Measurements from ENCODE around the gene ROBO1. TPM values are rescaled to one million over a fixed set of nuclear protein-coding genes. Genes with fewer than 3 reads are reported as not detected.
A peak's percentile ranks its signal among the peaks of the same experiment; 100 is the strongest.

The ROBO1 gene
- total RNA-seq, 1 donor: 69.8 TPM

DNA sequence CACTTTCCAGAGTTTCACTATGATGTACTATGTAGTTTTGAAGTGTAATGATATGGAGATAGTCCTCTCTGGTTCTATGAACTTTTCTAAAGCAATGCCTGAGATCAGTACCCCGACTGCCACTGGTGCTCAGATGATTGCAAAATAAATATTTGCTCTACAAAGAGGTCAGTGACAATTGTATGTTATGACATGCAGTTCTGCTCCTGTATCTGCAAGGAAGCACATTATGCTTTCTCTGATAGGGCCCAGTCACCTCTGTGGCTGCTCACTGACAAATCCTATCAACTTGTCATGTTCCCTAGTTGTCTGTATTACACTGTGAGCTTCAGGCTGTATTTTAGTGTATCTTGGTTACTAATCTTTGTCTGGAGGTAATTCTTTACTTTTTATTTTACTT lies 362.6 kb downstream of the ROBO1 start:
- Histone ChIP-seq H3K36me3 (ENCODE audit: insufficient read depth, low read length) (no peaks in the 10 kb centered on the region), H4K20me1 (ENCODE audit: insufficient read depth, low read length) (no peaks in the 10 kb centered on the region), H3K27me3 (ENCODE audit: insufficient read depth, low read length) (no peaks in the 10 kb centered on the region), H3K4me1 (ENCODE audit: insufficient read depth, low read length) (no peaks in the 10 kb centered on the region), H3K79me2 (ENCODE audit: insufficient read depth, low read length) (no peaks in the 10 kb centered on the region), H3K9me3 (ENCODE audit: low read depth, low read length) (no peaks in the 10 kb centered on the region), H3K4me2 (ENCODE audit: insufficient read depth, low read length) (no peak overlapping the region), H2AFZ (ENCODE audit: low read length) (no peak overlapping the region), H3K27ac (ENCODE audit: low read depth, low read length) (no peak overlapping the region), H3K4me3 (ENCODE audit: insufficient read depth, low read length) (no peak overlapping the region)
- no peak for DNase-seq (ENCODE audit: insufficient read length, low spot score, missing footprints)
- TF ChIP-seq, protein P1, sequence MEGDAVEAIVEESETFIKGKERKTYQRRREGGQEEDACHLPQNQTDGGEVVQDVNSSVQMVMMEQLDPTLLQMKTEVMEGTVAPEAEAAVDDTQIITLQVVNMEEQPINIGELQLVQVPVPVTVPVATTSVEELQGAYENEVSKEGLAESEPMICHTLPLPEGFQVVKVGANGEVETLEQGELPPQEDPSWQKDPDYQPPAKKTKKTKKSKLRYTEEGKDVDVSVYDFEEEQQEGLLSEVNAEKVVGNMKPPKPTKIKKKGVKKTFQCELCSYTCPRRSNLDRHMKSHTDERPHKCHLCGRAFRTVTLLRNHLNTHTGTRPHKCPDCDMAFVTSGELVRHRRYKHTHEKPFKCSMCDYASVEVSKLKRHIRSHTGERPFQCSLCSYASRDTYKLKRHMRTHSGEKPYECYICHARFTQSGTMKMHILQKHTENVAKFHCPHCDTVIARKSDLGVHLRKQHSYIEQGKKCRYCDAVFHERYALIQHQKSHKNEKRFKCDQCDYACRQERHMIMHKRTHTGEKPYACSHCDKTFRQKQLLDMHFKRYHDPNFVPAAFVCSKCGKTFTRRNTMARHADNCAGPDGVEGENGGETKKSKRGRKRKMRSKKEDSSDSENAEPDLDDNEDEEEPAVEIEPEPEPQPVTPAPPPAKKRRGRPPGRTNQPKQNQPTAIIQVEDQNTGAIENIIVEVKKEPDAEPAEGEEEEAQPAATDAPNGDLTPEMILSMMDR (IDR thresholded peaks at IDR 0.05; ENCODE audit: extremely low read depth, low read depth, low read length): no peak

DNA sequence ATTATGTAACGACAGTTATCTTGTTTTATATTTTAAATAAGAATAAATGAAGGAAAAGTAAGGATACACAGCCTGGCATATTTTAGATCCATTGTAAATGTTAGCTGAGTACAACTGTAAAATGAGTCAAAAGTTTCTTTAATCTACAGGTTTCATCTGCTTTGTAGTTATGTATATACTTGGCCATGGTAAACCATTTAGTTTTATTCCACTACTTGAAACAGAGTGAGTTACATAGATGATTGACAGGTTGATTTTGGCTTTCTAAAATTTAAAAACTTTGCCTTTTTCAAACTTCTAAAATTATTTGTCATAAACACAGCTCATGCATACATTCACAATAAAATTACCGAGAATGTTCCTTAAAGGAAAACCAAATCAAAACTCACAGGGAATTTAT lies 371.2 kb downstream of the ROBO1 start:
- Histone ChIP-seq H3K79me2 (ENCODE audit: insufficient read depth, low read length) (no peaks in the 10 kb centered on the region), H3K4me3 (ENCODE audit: insufficient read depth, low read length) (no peak overlapping the region), H3K4me2 (ENCODE audit: insufficient read depth, low read length) (no peak overlapping the region), H3K27ac (ENCODE audit: low read depth, low read length) (no peak overlapping the region), H4K20me1 (ENCODE audit: insufficient read depth, low read length) (no peaks in the 10 kb centered on the region), H3K27me3 (ENCODE audit: insufficient read depth, low read length) (no peaks in the 10 kb centered on the region), H3K9me3 (ENCODE audit: low read depth, low read length) (no peaks in the 10 kb centered on the region), H3K36me3 (ENCODE audit: insufficient read depth, low read length) (no peaks in the 10 kb centered on the region), H3K4me1 (ENCODE audit: insufficient read depth, low read length) (no peaks in the 10 kb centered on the region), H2AFZ (ENCODE audit: low read length) (no peak overlapping the region)
- TF ChIP-seq, protein P1 (IDR thresholded peaks at IDR 0.05; ENCODE audit: extremely low read depth, low read depth, low read length): no peak
- peak; percentile 50 for DNase-seq (ENCODE audit: insufficient read length, low spot score, missing footprints)

DNA sequence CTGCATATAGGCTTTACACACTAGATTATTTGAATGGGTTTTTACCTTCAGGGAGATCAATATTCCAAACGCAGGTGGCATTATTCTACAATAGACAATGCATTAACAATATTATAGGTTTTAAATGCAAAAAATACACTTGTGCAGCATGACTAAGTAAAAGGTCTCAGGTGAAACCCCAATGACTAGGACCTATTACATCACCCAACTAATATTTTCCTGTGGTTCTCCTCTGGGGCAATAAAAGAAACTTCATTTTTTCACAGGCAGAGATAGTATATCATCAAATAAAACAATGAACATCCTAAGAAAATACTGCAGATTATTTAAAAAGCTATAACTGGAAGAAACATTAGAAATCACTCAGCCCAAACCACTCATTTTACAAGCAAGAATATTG lies 375.3 kb downstream of the ROBO1 start:
- TF ChIP-seq, protein P1 (IDR thresholded peaks at IDR 0.05; ENCODE audit: extremely low read depth, low read depth, low read length): no peak

DNA sequence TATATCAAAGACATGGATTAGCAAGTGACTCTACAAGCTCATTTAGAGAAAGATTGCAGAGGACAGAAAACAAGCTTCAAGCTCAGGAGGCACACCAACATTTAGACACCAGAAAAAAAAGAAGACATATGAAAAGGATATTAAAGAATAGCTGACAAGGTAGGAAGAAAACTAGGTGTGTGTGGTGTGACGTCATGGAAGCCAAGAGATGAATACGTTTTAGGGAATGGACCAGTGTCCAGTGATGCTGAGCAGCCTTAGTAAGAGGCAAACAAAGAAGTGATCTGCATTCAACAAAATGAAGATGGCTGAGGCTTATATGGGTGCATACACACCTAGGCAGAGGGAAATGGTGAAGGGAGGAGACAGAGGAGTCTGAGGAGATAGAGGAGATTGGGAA lies 377.4 kb downstream of the ROBO1 start:
- Histone ChIP-seq H3K27me3 (ENCODE audit: insufficient read depth, low read length) (no peaks in the 10 kb centered on the region), H3K36me3 (ENCODE audit: insufficient read depth, low read length) (no peaks in the 10 kb centered on the region), H2AFZ (ENCODE audit: low read length) (no peak overlapping the region), H3K27ac (ENCODE audit: low read depth, low read length) (no peak overlapping the region), H3K79me2 (ENCODE audit: insufficient read depth, low read length) (no peaks in the 10 kb centered on the region), H3K9me3 (ENCODE audit: low read depth, low read length) (no peaks in the 10 kb centered on the region), H3K4me1 (ENCODE audit: insufficient read depth, low read length) (no peaks in the 10 kb centered on the region), H3K4me3 (ENCODE audit: insufficient read depth, low read length) (no peak overlapping the region), H4K20me1 (ENCODE audit: insufficient read depth, low read length) (no peaks in the 10 kb centered on the region), H3K4me2 (ENCODE audit: insufficient read depth, low read length) (no peak overlapping the region)
- TF ChIP-seq, protein P1 (IDR thresholded peaks at IDR 0.05; ENCODE audit: extremely low read depth, low read depth, low read length): no peak
- DNase-seq (ENCODE audit: insufficient read length, low spot score, missing footprints): no peak

More for the DNA sequence above, 375.3 kb downstream of the ROBO1 start:
- Histone ChIP-seq H3K27ac (ENCODE audit: low read depth, low read length) (no peak overlapping the region), H3K79me2 (ENCODE audit: insufficient read depth, low read length) (no peaks in the 10 kb centered on the region), H2AFZ (ENCODE audit: low read length) (no peak overlapping the region), H3K4me3 (ENCODE audit: insufficient read depth, low read length) (no peak overlapping the region), H3K4me2 (ENCODE audit: insufficient read depth, low read length) (no peak overlapping the region), H3K4me1 (ENCODE audit: insufficient read depth, low read length) (no peaks in the 10 kb centered on the region), H3K9me3 (ENCODE audit: low read depth, low read length) (no peaks in the 10 kb centered on the region), H4K20me1 (ENCODE audit: insufficient read depth, low read length) (no peaks in the 10 kb centered on the region), H3K36me3 (ENCODE audit: insufficient read depth, low read length) (no peaks in the 10 kb centered on the region), H3K27me3 (ENCODE audit: insufficient read depth, low read length) (no peaks in the 10 kb centered on the region)
- DNase-seq (ENCODE audit: insufficient read length, low spot score, missing footprints): no peak
